CD4-positive, alpha-beta T cell treated with Interleukin-15 for 4 hours (primary cell): Measurements from ENCODE around the gene MAGI1.
A peak's percentile ranks its signal among the peaks of the same experiment; 100 is the strongest.
"Not testable (repeated sequence)": the region's sequence is repeated elsewhere in the genome, so short reads cannot be mapped to it uniquely, and the experiment has no call there.

Experiments used
- DNase-seq: peaks from one replicate; pipeline ENCODE4 v3.0.0-alpha.2; 2020; ENCODE audit warnings: low spot score

Gene MAGI1

DNA sequence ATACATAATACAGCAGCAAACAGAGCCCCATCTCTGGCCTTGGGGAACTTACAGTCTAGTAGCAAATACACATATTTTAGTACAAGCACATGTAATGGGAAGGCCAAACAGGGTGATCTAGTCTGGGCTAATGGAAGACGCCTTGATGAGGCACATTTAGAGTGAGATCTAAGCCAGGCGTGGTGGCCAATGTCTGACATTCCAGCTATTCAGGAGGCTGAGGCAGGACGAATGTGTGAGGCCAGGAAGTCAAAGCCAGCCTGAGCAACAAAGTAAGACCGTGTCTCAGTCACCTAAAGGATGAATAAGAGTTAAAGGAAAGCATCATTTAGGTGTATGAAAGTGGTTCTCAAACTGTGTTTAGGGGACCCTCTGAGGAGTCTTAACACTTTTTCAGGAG lies 291.9 kb downstream of the MAGI1 start:
- DNase-seq: no peak

DNA sequence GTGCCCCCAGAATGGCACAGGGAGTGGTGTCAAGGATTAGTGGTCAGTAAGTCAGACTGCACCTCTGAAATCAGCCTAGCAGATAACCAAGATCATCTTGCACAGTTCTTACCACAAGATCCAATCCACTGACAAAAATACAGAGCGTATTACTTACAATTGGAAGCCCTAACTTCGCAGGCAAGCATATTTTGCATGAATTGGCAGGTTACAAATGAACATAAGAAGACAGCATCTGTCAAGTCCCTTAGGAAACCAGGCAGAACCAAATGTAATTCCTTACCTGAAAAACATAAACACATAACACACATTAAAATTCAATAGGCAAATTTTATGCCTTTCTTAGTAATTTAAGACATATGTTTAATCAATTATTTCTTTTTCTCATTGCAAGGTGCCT lies 293.4 kb downstream of the MAGI1 start:
- no peak for DNase-seq

DNA sequence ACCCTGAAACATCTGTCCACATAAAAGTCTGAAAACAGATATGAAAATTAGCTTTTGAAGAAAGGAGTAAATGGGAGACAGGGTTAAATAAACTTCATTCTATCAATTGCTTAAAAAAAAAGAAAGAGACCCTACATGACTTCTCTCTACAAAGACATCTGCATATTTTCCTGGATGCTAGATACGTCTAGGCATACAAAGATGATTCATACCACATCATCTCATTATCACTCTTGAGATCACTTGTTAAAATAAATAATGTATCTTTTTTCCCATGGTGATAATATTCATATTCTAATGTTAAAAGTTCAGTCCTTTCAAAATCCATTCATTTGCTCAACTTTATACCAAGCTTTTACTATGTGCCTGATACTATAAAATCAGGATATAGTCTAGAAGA lies 295.8 kb downstream of the MAGI1 start:
- no peak for DNase-seq

DNA sequence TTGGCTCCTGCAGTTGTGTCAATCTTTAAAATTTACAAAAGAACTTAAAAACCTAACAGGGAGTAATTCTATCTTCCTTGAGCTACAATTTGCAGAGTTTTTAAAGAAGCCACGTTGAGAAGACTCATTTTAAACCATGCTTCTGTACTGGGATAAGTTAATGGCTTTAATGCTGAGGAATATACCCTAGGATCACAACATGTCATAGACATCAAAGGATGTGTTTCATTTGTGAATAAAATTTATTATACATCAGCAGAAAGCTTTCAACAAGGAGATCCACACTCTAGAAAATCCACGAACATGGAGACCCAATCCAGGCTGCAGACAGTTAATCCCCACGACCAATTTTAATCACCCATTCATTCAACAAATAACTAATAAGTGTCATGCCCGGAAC lies 297.2 kb downstream of the MAGI1 start:
- DNase-seq: no peak

DNA sequence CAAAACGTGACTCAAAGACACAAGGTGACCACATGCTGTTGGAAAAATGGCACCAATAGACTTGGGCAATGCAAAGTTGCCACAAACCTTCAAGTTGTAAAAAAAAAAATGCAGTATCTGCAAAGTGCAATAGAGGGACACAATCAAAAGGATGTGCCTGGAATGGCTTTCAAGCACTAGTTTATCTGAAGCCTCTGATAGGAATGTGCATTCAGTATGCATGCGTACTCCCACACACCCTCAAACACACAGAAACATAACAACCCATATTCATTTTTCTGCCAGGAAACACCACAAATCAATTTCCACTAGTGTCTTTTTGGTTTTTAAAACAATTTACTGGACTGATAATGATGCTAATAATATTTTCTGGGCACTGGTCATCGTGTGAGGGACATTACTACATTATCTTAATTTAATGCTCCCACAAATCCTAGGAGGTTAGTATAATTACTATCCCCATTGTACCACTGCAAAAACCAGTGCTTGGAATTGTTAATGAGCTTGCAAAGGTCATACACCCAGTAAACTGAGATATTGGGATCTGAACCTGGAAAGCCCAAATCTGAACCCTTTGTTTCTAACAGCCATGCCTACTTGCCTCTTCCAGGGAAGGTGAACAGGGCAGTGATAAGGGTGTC lies 298.7 kb downstream of the MAGI1 start:
- no peak for DNase-seq

DNA sequence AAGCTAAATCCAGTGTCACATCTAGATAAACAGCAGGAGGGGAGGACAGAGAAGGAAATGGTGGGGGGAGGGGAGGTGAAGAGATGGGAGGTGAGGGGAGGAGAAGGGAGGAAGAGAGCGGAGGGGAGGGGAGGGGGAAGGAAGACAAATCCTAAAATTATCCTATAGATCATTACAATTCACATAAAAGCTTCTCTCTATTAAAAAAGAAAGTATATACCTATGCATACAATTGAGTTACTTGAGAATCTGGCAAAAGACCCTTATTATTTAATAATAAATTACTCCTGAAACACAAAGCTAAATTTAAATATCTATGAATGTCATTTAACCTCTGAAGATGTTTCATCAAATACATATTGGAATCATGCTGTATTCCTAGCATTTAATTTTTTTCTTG lies 303.9 kb downstream of the MAGI1 start:
- no peak for DNase-seq

DNA sequence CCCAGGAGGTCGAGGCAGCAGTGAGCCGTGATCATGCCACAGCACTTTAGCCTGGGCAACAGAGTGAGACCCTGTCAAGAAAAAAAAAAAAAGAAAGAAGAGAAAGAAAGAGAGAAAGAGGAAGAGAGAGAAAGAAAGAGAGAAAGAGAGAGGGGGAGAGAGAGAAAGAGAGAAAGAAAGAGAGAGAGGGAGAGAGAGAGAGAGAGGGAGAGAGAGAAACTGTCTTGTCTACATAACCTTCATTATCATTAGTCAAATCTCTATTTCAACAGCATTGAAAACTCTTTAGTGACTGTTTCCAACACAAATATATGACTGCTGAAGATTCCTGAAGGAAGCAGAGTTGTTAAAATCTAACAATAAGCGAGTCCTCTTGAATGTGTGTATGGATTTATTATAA lies 304.3 kb downstream of the MAGI1 start:
- no peak for DNase-seq

DNA sequence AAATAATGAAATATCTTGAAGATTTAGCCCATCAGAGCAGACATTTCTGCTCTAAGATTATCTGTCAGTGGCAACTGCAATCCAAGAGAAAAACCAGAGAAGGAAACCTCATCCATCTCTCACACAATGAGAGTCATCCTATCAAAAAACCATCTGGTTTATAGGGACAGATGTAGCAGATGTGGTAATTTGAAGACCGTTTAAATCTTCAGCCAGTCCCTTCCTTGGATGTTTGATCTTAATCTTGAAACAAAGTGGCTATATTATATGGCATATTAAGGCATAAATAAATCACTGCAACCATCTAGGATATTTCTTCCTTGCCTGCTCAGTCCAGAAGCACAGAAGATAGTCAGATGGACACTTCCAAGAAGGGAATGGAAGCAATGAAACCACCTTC lies 305.3 kb downstream of the MAGI1 start:
- no peak for DNase-seq

DNA sequence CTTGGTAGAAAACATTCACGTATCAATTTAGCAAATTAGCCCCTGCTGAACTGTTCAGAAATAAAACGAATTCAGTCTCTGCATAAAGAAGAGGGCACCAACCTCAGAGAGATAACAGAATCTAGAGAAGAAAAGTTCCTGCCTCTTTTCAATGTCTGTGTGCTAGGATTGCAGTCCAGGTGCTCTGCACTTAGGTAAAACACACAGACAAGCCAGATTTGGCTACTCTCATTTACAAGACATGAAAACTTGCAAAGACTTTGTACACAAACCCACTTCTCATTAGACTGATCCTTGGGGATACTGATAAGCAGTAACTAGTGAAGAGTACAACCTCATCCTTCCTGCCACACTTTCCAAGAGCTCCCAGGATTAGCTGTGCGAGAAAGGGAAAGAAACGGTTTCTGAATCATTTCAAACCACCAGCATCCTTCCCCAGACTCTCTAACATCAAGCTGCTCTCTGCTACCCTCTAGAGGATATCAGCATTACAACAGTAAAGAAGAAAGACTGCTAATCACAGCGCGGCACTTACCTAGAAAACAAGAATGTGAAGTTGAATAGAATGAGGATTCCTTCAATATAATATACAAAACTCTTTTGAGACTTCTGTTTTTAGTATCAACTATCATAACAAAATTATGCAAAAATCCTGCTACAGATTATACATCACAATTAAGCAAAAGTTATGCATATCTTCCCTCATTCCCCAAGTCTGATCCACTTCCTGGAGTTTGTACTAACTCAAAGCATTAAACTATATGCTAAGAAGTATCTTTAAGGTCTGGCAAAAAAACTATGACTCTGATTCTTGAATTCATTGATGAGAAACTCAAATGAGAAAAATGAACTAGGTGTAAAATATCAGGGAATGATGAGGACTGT lies 306.4 kb downstream of the MAGI1 start:
- DNase-seq: peak; percentile 35

DNA sequence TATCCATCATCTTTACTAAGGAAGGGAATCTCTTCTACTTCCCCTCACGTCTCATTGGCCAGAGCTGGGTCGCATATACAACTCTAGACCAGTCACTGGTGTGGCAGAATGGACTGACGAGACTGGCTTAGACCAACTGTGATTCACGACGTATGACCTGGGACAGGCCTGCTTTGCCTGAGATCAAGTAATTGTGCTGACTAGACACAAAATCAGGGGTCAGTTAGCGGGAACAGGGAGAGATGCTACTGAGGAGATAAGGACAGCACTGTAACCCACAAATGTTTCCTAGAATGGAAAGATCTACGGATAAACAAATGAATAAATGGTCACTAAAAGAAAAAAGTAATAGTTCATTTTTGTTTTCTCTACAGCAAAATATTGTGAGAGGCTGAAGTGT lies 308.3 kb downstream of the MAGI1 start:
- no peak for DNase-seq

DNA sequence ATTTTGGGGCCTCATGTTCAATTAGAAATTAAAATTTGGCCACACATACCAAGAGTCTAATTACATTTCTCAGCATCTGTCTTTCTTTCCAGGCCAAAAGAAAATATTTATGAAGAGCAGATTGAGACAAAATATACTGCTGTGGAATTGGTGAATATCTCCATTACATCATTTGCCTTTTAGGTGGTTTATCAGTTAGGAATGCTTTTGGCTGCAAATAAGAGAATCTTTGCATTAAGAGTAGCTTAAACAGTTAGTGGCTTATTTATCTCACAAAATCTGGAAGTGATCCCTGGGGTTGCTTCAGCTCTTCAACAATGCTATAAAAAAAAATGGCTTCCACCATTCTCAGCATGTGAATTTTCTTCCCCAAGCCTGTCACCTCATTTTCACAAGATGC lies 308.7 kb downstream of the MAGI1 start:
- DNase-seq: no peak

DNA sequence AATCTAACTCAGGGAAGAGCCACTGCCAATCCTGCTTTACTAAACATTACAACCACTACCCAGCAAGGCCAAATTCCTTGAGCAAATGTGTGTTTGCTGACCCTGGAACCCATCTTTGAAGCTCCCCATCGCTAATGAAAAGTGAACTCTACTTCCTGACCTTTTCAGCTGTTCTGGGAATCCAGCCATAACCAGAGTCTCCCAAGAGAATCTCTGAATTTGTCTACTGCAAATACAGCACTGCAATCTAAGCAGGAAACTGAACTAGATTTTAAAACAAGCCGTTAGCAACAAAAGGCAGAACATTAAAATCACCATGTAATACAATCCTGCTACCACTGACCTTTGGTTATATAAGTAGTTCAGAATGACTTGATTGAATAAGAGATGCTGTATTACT lies 309.2 kb downstream of the MAGI1 start:
- no peak for DNase-seq

DNA sequence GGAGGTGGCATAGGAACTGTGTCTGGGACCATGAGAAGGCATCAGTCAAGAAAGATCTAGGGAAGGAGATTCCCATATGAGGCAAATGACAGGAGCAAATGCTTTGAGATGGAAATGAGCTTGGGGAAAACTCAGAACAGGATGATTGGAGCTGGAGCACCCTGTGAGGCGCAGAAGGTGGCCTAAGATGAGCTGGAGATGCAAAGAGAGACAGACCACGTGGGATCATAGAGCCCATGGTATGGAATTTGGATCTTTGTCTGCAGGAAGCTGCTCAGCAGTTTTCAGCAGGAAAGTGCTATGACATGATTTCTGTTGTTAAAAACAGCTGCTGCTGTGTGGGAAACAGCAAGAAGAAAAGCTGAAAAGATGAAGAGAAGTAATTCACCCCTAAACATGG lies 310.6 kb downstream of the MAGI1 start:
- DNase-seq: no peak

DNA sequence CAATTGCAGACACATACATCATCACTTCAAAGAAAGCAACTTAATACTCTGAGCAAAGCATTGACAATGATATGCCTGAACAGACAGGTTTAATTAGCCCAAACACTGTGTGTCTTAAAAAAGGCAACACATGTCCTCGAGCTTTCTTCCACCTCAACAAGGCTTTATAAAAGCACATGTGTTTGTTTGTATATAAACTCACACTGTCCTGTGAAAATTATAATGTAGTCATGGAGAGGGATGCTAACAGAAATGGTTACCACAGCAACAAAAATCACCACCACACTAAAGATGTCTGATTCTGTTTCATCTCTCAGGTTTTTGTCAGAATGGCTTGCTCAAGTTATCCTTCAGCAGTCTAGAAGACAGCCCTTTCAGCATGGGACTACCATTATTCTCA lies 314.7 kb downstream of the MAGI1 start:
- DNase-seq: no peak

DNA sequence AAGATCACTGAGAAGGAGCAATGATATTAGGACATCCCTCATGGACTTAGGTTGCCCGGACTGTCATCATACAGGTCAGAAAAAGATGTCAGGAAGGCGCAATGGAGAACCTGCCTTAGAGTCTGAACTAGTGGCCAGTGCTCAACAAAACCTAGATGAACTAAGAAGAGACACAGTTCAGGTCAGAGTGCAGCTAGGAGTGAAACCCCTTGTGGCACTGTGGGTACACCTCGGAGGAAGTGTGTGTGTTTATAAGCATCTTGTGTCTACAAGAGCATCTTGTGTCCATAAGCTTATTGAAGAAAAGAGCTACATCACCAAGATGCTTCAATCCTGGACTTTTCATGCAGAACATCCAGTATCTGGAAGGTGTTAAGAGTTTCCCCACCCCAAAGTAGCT lies 315.7 kb downstream of the MAGI1 start:
- no peak for DNase-seq

DNA sequence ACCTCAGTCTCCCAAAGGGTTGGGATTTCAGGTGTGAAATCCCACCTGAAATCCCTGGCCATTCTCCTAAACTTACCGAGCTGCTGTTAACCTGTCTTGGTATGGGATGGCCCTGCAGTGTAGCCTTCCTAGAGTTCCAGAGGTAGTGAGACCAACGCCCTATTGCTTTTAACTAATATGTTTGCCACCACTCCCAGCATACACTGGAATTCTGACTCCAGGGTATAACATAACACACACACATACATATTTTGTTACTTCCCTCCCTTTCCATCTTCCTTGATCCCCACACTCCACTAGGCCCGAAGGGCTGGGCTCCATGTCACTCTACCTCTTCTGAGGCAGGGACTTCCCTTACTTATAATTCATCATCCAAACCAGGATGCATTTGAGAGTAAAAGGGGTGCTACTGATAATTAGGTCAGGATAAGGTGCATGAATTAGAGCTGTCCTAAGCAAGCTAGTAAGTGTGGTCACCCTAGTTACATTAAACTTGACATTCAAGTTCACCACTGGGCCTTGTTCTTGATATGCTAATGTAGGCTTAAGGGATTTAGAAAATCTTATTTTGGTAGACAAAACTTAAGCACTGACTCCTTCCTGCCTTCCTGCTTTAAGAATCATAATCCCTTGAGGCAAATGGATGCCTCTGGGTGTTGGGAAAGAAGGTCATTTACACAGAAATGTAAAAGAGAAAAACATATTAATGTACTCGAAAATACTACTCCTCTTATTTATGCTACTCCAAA lies 317.6 kb downstream of the MAGI1 start:
- no peak for DNase-seq

DNA sequence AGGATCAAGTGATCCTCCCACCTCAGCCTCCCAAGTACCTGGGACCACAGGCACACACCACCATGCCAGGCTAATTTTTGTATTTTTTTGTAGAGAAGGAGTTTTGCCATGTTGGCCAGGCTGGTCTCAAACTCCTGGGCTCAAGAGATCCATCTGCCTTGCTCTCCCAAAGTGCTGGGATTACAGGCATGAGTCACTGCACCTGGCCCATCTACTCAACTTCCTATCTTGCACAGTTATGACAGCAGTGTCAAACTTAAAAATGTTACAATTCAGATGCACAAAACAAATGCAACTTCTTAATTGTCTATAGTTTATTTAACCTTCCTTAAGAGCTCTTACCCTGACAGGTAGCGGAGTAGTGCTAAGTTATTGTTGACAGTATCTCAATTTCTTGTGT lies 319.1 kb downstream of the MAGI1 start:
- not testable (repeated sequence) for DNase-seq

DNA sequence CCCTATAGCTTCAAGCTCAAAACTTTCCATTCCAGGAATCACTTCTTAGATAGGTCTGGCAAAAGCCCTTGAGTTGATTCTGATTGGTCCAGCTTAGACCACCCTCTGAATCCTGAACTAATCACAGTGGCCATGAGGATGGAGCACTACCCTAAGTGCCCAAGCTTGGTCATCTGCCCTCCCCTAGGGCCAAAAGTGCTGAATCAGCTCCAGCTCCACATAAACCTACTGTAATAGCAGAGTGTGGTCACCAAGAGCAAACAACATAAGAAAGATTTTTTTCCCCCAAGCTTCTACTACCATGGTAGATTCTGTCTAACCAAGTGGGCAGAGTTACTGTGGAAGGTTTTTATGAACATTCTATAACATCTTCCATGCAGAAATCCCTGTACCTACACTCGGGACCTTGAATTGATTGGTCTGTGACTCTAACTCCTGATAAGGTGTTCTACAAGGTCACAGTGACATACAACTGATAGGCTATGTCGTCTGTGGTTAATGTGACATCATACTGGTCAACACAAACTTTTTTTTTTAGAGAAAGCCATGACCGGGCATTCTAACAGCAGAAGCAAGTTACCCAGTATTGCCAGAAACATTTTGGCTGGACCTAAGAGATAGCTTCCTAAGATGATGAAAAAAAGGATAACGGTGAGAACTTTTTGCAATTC lies 320.9 kb downstream of the MAGI1 start:
- no peak for DNase-seq

DNA sequence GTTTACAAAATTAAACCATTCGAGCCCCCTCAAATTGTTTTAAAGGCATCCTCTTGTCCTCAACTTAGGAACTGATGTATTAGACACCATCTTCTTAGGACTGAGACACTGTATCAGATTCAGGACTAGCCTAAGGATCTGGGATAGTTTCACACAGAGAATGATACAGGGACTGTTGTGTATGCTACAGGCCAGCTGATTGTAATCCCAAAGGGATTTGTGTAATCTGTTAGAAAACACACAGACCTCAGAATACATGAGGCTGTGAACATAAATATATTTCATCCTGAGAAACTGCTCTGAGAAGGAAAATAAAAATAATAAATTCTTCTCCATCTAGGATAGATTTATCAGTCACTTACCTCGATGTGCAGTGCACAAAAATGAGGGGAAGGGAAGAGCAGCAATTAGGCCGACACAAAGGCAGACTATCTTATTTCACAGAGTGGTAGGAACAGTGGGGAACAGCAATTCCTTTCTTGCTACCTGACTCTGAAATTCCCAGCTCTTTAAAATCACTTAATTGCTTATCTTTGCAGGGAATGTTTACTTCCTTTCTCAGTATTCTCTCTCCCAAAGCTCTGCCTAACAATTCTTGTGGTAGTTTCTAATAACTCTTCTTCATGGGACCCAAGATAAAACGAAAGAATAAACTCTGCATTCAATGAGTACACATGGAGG lies 322.5 kb downstream of the MAGI1 start:
- DNase-seq: no peak

DNA sequence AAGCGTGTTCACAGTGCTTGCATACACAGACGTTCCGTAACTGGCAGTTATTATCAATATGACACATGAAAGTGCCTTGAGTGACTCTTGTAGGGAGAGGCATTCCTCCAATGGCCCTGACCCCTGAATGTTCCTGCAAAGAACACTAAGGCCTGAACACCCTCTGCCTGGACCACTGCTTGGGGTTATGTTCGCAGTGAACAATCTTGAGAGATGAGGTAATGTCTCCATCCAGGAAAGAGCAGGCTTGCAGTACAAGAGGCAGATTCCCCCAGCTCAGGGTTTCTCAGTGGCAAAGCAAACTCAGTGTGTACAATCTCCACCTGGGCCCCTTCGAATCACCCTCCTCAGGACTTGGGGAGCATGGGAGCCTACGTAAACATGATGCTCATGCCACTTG lies 324.6 kb downstream of the MAGI1 start:
- DNase-seq: no peak

DNA sequence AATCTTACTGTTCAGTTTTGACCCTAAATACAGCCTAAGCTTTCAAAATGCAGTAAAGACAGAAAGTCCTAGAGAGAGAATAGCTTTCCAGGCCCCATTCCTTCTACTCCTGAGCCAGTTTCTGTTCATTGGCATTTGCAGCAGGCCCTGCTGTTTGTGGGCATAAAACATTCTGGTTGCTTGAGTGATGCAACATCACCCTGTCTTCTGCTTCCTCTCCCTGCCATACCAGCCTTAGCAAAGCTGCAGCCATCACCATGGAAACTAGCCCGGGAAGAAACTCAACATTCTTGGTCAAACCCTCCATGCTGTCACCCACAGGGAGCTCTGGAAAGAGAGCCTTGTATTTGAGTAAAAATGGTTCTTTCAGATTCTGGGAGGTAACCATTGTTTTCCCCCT lies 325.7 kb downstream of the MAGI1 start:
- no peak for DNase-seq

DNA sequence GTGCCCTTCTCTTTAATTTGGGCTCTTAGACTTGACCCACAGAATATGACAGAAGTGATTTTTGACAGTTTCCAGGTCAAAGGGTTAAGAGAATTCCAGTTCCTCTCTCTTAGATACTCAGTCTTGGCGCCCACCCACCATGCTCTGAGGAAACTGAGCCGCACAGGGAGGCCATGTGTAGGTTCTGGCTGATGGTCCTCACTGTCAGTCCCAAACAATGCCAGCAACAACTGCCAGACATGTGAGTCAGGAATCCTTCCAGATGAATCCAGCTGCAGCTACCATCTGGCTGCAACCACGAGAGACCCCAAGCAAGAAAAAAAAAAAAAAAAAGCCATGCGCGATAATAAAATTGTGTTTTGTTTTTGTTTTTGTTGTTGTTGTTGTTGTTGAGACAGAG lies 326.6 kb downstream of the MAGI1 start:
- no peak for DNase-seq
